ENCODE measurements around the gene ST6GALNAC4.
"Not testable (repeated sequence)": the region's sequence is repeated elsewhere in the genome, so short reads cannot be mapped to it uniquely, and the experiment has no call there.

The ST6GALNAC4 gene

GRCh38 chr9:127886401-127886972 lies 30.4 kb downstream of the ST6GALNAC4 start:
- DNase-seq (ENCODE audit: extremely low spot score) = no peak
- TF ChIP-seq CTCF (IDR thresholded peaks at IDR 0.05; ENCODE audit: control extremely low read depth, extremely low read depth, low read depth, missing control alignments) = no peak
- ChIA-PET CTCF (interaction anchor here (2.1 to 2.8 kb wide), 3 partner anchors 8 to 35 kb away, joined by 7 to 20 read pairs (median 11); no protein-coding TSS in a partner anchor), POLR2A (no interaction called here)

DNA sequence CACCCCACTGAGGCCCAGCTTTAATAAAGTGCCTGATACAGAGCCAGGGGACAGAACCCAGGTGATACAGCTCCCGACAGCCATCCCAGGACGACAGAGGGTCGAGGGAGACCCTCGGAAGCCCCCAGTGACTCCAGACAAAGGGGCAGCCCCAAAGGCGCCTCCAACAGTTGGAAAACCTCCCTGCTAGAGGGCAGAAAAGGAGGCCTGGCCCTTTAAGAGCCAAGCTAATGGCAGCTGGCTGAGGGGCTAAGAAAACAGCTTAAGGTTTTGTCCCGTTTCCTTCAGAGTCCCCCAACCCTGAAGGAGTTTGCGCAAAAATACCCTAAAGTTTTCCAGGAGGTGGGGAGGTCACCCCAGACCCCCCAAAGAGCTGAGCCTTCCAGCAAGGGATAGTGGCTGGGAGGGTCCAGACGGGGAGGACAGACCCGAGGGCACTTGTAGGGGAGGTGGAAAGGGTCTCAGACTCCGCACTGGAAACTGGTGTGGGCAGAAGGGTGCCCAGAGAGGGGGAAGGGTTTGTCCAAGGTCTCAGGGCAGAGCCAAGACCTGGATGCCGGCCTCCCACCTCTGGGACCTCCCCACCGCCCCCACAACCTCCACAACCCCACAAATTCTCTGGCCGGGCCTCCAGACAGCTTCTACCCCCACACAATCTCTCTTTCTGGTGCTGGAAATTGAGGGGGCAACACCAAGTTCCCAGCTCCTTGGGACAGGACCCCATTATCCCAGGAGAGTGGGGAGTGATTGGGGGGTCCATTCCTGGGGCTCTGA lies 31.1 kb downstream of the ST6GALNAC4 start:
- POLR2A ChIA-PET = interaction anchor here (1.2 kb wide), 1 partner anchor 9 kb away, joined by 3 read pairs; no protein-coding TSS in a partner anchor
- no peak for TF ChIP-seq CTCF (IDR thresholded peaks at IDR 0.05; ENCODE audit: control extremely low read depth, extremely low read depth, low read depth, missing control alignments)
- CTCF ChIA-PET = interaction anchor here (0.8 to 2.8 kb wide), 5 partner anchors 9 to 151 kb away, joined by 3 to 20 read pairs (median 7); partner anchors contain the start of gene TOR2A
- DNase-seq (ENCODE audit: extremely low spot score) = no peak

DNA sequence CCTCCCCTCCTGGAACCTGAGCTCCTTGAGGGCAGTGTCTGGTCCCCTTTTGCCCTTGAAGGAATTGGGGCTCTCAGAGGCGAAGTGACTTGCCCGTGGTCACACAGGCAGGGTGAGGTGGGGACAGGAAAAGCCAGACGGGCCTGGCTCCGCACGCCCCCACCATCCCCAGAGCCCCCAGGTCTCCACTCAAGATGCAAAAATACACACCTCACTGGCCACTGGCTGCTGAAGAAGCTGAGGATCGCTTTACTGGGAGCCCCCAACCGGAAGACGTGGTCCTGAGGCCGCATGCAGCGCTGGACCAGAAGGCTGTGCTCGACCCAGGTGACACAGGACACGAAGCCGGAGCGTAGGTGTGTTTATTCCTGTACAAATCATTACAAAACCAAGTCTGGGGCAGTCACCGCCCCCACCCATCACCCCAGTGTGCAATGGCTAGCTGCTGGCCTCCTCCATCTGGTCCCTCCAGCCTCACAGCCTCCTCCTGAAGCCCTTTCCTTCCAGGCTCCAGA lies 31.8 kb downstream of the ST6GALNAC4 start:
- ChIA-PET POLR2A (interaction anchor here (1.2 kb wide), 1 partner anchor 10 kb away, joined by 3 read pairs; no protein-coding TSS in a partner anchor), CTCF (interaction anchor here (0.8 to 2.8 kb wide), 7 partner anchors 10 to 150 kb away, joined by 3 to 20 read pairs (median 5); partner anchors contain the start of gene TOR2A)
- no peak for TF ChIP-seq CTCF (IDR thresholded peaks at IDR 0.05; ENCODE audit: control extremely low read depth, extremely low read depth, low read depth, missing control alignments)
- DNase-seq (ENCODE audit: extremely low spot score) = peak; percentile 55

DNA sequence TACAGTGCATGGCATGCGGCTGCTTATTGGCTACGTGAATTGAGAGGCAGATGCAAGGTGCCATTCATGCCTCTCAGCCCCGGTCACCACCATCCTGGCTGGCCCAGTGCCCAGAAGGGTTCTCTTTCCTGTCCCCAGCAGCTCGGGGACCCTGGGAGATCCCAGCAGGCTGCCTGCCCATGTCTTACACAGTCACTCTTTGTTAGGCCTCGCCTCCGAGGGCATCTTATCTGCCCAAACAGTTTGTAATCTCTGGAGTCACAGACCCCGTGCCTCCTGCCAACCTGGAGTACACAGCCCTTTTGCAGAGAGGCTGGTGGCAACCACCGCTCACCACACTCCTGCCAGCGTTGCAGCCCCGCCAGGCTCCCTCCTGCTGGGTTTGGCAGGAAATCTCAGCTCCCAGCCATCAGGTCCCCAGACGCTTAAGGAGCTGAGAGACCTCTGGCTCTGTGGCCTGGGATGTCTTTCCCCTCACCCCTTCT lies 32.4 kb downstream of the ST6GALNAC4 start:
- TF ChIP-seq CTCF (IDR thresholded peaks at IDR 0.05; ENCODE audit: control extremely low read depth, extremely low read depth, low read depth, missing control alignments) = no peak
- POLR2A ChIA-PET = interaction anchor here (1.2 kb wide), 1 partner anchor 10 kb away, joined by 3 read pairs; no protein-coding TSS in a partner anchor
- no peak for DNase-seq (ENCODE audit: extremely low spot score)
- CTCF ChIA-PET = interaction anchor here (0.9 to 2.8 kb wide), 6 partner anchors 10 to 149 kb away, joined by 3 to 20 read pairs (median 6); partner anchors contain the start of gene TOR2A

- no peak for DNase-seq (ENCODE audit: extremely low spot score)
- no peak for TF ChIP-seq CTCF (IDR thresholded peaks at IDR 0.05; ENCODE audit: control extremely low read depth, extremely low read depth, low read depth, missing control alignments)
- POLR2A ChIA-PET = interaction anchor here (1.2 kb wide), 1 partner anchor 11 kb away, joined by 3 read pairs; no protein-coding TSS in a partner anchor
- CTCF ChIA-PET = interaction anchor here (1.5 to 2.8 kb wide), 3 partner anchors 11 to 19 kb away, joined by 3 to 20 read pairs (median 11); no protein-coding TSS in a partner anchor
Measured at GRCh38 chr9:127883959-127884358, 32.9 kb downstream of the ST6GALNAC4 start.

- not testable (repeated sequence) for DNase-seq (ENCODE audit: extremely low spot score)
- CTCF ChIA-PET = interaction anchor here (1.2 to 3.2 kb wide), 5 partner anchors 10 to 147 kb away, joined by 3 to 27 read pairs (median 6); partner anchors contain the start of gene TOR2A
- POLR2A ChIA-PET = interaction anchor here (0.7 kb wide), 1 partner anchor 34 kb away, joined by 3 read pairs; no protein-coding TSS in a partner anchor
Measured at GRCh38 chr9:127881715-127882114, 35.1 kb downstream of the ST6GALNAC4 start.

Measured in GM10248 (cell line).